Measurements from ENCODE around the gene NOTUM. TPM values are rescaled to one million over a fixed set of nuclear protein-coding genes. Genes with fewer than 3 reads are reported as not detected.
A peak's percentile ranks its signal among the peaks of the same experiment; 100 is the strongest.

Gene NOTUM
- total RNA-seq, 4 donors from 2014 or later: 1.7 to 1.8 (median 1.7) TPM; not detected in 1

GRCh38 chr17:81941484-81942166 lies 19.4 kb downstream of the NOTUM start:
- no peaks in the 10 kb centered on the region for H3K27me3 ChIP-seq
- DNase-seq: peak; percentile 73 to 93
- peak overlapping the region; percentile 44 to 56 (median 48) for H3K4me3 ChIP-seq
- TF ChIP-seq POLR2A (IDR thresholded peaks at IDR 0.05) (peak; percentile 86 to 90), CTCF (IDR thresholded peaks at IDR 0.05 in 4 of 5, conservative IDR thresholded peaks at IDR 0.05 in 1 of 5) (no peak)
- H3K9me3 ChIP-seq: no peaks in the 10 kb centered on the region
- H3K4me1 ChIP-seq: peaks cover 29 to 46% of the 10 kb centered on the region in 2 donors
- in situ Hi-C loops (cut with MboI; ENCODE audit: low sequenced_read_pairs in 4 of 4): no loop called here
- peak; percentile 69 to 71 for ATAC-seq
- no peaks in the 10 kb centered on the region for H3K36me3 ChIP-seq
- intact Hi-C loops (cut with DNase I; ENCODE audit: low total_unique reads): loop anchor here (5.0 kb wide), 1 partner anchor 69 kb away; the partner anchor contains the start of gene ARHGDIA
- H3K27ac ChIP-seq: peak overlapping the region; percentile 90 to 98 (median 94)

GRCh38 chr17:81940538-81941483 lies 20.2 kb downstream of the NOTUM start:
- Histone ChIP-seq H3K27me3 (no peaks in the 10 kb centered on the region), H3K27ac (peak overlapping the region; percentile 90 to 98 (median 94)), H3K4me3 (peak overlapping the region; percentile 44 to 56 (median 48)), H3K4me1 (peaks cover 31 to 47% of the 10 kb centered on the region in 2 donors), H3K36me3 (no peaks in the 10 kb centered on the region), H3K9me3 (no peaks in the 10 kb centered on the region)
- in situ Hi-C loops (cut with MboI; ENCODE audit: low sequenced_read_pairs in 4 of 4) (no loop called here), intact Hi-C loops (cut with DNase I; ENCODE audit: low total_unique reads) (loop anchor here (5.0 kb wide), 1 partner anchor 69 kb away; the partner anchor contains the start of gene ARHGDIA)
- peak in 2 of 5 experiments; percentile 3 to 14 for TF ChIP-seq CTCF (IDR thresholded peaks at IDR 0.05 in 4 of 5, conservative IDR thresholded peaks at IDR 0.05 in 1 of 5)
- no peak for TF ChIP-seq POLR2A (IDR thresholded peaks at IDR 0.05)
- ATAC-seq (peak; percentile 17 to 22), DNase-seq (no peak)

DNA sequence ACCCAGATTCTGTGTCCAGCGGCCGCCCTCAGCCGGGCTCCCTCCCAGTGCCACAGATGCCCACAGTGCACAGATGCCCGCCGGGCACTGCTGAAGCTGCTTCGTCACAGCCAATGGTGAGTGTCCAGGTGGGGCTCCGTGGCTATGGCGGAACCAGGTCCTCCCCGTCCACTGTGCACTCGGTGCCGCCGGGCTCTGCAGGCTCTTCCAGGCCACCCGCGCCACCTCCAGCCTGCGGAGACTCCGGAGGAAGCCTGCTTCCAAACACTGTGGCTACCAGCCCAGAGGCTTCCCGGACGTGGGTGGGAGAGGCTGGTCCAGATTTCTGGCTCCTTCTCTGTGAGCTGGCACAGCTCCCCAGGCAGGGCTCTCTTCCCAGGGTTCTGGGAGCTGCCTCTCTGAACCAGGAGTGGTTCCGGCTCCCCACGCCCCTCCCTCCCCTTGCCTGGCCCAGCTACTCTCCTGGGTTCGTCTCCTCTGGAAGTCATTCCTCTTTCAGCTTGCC lies 21.1 kb downstream of the NOTUM start:
- no peaks in the 10 kb centered on the region for H3K36me3 ChIP-seq
- intact Hi-C loops (cut with DNase I; ENCODE audit: low total_unique reads) (loop anchor here (5.0 kb wide), 2 partner anchors 68 to 357 kb away; partner anchors contain the start of gene ARHGDIA), in situ Hi-C loops (cut with MboI; ENCODE audit: low sequenced_read_pairs in 4 of 4) (no loop called here)
- peak in 1 of 2 donors; percentile 50 for DNase-seq
- H3K4me3 ChIP-seq: peak overlapping the region; percentile 44 to 56 (median 48)
- ATAC-seq: peak; percentile 4 to 6
- H3K9me3 ChIP-seq: no peaks in the 10 kb centered on the region
- peak overlapping the region; percentile 90 to 98 (median 94) for H3K27ac ChIP-seq
- no peaks in the 10 kb centered on the region for H3K27me3 ChIP-seq
- TF ChIP-seq CTCF (IDR thresholded peaks at IDR 0.05 in 4 of 5, conservative IDR thresholded peaks at IDR 0.05 in 1 of 5) (no peak), POLR2A (IDR thresholded peaks at IDR 0.05) (no peak)
- peaks cover 31 to 47% of the 10 kb centered on the region in 2 donors for H3K4me1 ChIP-seq

- Histone ChIP-seq H3K27ac (peak overlapping the region; percentile 90 to 98 (median 94)), H3K36me3 (no peaks in the 10 kb centered on the region), H3K9me3 (no peaks in the 10 kb centered on the region), H3K4me3 (peak overlapping the region in 3 of 4 donors; percentile 44 to 56 (median 48)), H3K4me1 (peaks cover 31 to 47% of the 10 kb centered on the region in 2 donors), H3K27me3 (no peaks in the 10 kb centered on the region)
- TF ChIP-seq POLR2A (IDR thresholded peaks at IDR 0.05) (no peak), CTCF (IDR thresholded peaks at IDR 0.05 in 4 of 5, conservative IDR thresholded peaks at IDR 0.05 in 1 of 5) (no peak)
- intact Hi-C loops (cut with DNase I; ENCODE audit: low total_unique reads) (loop anchor here (5.0 kb wide), 1 partner anchor 358 kb away; no protein-coding TSS in a partner anchor), in situ Hi-C loops (cut with MboI; ENCODE audit: low sequenced_read_pairs in 4 of 4) (no loop called here)
- DNase-seq (no peak), ATAC-seq (no peak)
Observed at GRCh38 chr17:81939218-81939617, 21.8 kb downstream of the NOTUM start.

Data from gastrocnemius medialis (tissue), 4 donors.